Erythroblast (primary cell): ENCODE data around the gene TMEM131.

ENCODE experiments used
- GATA1 ChIP-seq: IDR thresholded peaks from 2 replicates; pipeline ENCODE4 v1.6.1; 2011; ENCODE audit warnings: low read depth, mild to moderate bottlenecking, control low read depth, low read length, moderate library complexity
- POLR2A ChIP-seq: IDR thresholded peaks from 2 replicates; pipeline ENCODE4 v1.6.1; 2011; ENCODE audit warnings: mild to moderate bottlenecking, low read length

- TF ChIP-seq POLR2A (no peak), GATA1 (no peak)
Measured at GRCh38 chr2:97848306-97848705, 147.4 kb downstream of the TMEM131 start.
